ENCODE measurements around the gene KCNQ1OT1.

Gene KCNQ1OT1

GRCh38 chr11:2718817-2719438, 19.1 kb upstream of the KCNQ1OT1 start:
- DNase-seq (ENCODE audit: low read depth), result no peak
- TF ChIP-seq CTCF (IDR thresholded peaks at IDR 0.05; ENCODE audit: control insufficient read depth, extremely low read depth, insufficient read depth), result no peak
- H3K4me3 ChIP-seq (ENCODE audit: low read depth, low read length), result no peak overlapping the region

DNA sequence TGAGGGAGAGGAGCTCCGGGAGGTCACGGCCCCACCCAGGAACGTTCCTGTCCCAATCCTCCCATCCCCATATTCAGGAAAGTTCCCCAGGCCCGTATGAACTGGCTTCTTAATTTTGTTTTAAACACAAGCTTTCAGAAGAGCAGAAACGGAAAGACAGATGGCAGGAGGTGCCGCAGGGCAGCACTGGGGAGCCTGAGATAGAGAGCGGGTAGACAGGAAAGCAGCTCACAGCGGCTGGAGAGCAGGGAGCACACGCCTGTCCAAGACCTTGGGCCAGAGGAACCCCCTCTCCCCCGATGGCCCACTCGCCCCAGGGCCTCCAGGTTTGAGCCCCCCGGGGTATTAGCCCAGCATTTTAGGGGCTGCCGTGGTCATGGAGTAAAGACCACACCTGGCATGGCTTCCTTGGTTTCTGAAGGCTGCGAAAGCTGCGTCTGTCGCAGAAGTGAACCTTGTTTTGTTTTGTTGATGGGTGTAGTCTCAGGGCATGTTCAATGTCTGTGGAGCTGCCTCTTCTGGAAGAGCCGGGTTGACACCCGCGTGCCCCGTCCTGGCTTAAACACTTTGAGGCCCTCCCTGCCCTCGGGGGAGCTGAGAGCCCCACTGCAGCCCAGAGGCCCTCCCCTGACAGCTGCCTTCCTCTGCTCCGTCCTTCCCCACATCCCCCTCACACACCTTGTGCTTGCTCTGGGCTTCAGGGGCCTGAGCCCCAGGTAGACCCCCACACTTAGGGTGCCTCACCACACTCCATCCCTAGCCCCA, 17.9 kb upstream of the KCNQ1OT1 start:
- no peak overlapping the region for H3K4me3 ChIP-seq (ENCODE audit: low read depth, low read length)
- no peak for DNase-seq (ENCODE audit: low read depth)
- no peak for TF ChIP-seq CTCF (IDR thresholded peaks at IDR 0.05; ENCODE audit: control insufficient read depth, extremely low read depth, insufficient read depth)

GRCh38 chr11:2716376-2717095, 16.7 kb upstream of the KCNQ1OT1 start:
- DNase-seq (ENCODE audit: low read depth), result no peak
- H3K4me3 ChIP-seq (ENCODE audit: low read depth, low read length), result no peak overlapping the region
- no peak for TF ChIP-seq CTCF (IDR thresholded peaks at IDR 0.05; ENCODE audit: control insufficient read depth, extremely low read depth, insufficient read depth)

DNA sequence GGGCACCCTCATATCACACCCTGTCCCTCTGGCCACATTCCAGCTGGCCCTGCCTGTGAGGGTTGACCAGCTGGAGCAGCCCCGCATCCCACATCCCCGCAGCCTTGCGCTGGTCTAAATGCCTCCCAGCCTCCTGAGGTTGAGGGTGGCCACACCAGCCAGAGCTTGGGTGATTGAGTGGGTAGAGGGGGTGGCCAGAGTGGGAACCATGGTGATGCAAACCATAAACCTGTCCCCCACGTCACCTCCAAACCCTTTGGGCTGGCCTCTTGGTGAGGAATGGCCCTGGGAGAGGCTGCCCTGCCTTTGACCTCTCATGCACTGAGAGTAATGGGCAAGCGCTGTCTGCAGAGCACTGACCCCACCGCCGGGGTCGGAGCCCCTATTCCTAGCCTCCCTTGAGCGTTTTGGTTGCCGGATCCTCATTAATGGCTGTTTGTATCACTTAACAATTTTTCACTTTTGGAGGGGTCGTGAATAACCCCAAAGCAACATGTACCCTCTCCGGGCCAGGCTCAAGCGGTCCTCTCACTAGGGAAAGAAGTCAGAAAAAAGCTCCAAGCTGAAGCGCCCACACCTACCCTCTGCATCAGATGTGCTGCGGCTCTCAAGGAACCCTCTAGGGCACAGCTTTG, 16.0 kb upstream of the KCNQ1OT1 start:
- no peak for TF ChIP-seq CTCF (IDR thresholded peaks at IDR 0.05; ENCODE audit: control insufficient read depth, extremely low read depth, insufficient read depth)
- H3K4me3 ChIP-seq (ENCODE audit: low read depth, low read length), result no peak overlapping the region
- DNase-seq (ENCODE audit: low read depth), result no peak

DNA sequence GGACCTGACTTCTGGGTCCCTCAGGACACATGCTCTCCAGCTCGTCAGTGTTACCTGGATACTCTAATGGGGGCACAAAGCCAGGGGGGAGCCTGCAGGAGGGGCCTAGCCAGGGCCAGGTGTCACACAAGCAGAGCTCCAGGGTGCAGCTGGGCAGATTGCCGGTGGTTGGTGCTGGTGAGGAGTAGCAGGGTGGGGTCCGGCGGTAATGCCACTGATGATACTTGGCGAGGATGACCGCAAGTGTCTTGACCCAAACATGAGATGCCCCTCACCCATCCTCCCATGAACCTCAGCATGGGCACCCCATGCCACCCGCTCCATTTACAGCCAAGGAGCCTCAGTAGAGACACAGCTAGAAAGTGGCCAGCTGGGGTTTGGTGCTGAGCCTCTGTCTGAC, 15.1 kb upstream of the KCNQ1OT1 start:
- no peak overlapping the region for H3K4me3 ChIP-seq (ENCODE audit: low read depth, low read length)
- no peak for TF ChIP-seq CTCF (IDR thresholded peaks at IDR 0.05; ENCODE audit: control insufficient read depth, extremely low read depth, insufficient read depth)
- DNase-seq (ENCODE audit: low read depth), result no peak

DNA sequence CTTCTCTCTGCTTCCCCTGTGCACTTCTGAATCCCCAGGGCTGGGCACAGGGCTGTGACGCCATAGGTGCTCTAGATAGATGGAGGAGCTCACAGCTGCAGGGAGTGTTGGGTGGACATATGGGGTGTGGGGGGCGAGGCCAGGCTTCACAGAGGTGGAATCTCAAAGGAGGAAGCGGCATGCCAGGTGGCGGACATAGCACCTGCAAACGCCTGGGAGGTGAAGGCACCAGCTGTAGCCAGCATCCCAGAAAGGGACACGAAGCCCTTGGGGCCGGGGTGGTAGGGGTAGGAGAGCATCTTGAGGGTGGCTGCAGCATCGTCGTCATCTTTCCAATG, 14.6 kb upstream of the KCNQ1OT1 start:
- H3K4me3 ChIP-seq (ENCODE audit: low read depth, low read length), result no peak overlapping the region
- DNase-seq (ENCODE audit: low read depth), result no peak
- no peak for TF ChIP-seq CTCF (IDR thresholded peaks at IDR 0.05; ENCODE audit: control insufficient read depth, extremely low read depth, insufficient read depth)

All from LNCaP clone FGC (cell line).